HG02970 (cell line): ENCODE measurements around the gene RCN1.
"Not testable (repeated sequence)": the region's sequence is repeated elsewhere in the genome, so short reads cannot be mapped to it uniquely, and the experiment has no call there.

Experiments used
- ATAC-seq: cut with Tn5 transposase; IDR thresholded peaks from one replicate; pipeline ENCODE4 v1.9.1; 2021; ENCODE audit warnings: mild to moderate bottlenecking, moderate library complexity, moderate number of reproducible peaks; ENCODE audit not compliant: unreplicated experiment, low FRiP score

The RCN1 gene

GRCh38 chr11:32073644-32074026 is 17.2 kb upstream of the RCN1 start:
- ATAC-seq, result no peak

DNA sequence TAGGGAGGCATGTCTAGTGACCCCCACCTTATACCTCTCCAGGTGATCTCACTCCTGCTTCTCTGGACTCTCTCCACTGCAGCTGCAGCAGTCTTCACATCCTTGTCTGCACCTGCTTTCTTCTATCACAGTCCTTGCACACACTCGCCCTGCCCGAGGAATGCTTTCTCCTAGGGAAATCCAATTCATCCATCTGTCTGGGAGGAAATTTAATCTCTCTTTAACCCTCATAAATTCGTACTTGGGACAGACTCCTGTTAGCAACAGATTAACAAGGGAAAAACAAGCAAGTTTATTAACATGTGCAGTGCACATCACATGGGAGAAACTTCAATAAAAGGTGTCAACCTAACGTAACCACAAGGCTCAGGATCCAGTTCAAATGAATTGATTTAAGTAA is 11.3 kb upstream of the RCN1 start:
- ATAC-seq, result no peak

GRCh38 chr11:32080361-32080980 is 10.4 kb upstream of the RCN1 start:
- no peak for ATAC-seq

GRCh38 chr11:32081129-32081641 is 9.7 kb upstream of the RCN1 start:
- ATAC-seq, result no peak

DNA sequence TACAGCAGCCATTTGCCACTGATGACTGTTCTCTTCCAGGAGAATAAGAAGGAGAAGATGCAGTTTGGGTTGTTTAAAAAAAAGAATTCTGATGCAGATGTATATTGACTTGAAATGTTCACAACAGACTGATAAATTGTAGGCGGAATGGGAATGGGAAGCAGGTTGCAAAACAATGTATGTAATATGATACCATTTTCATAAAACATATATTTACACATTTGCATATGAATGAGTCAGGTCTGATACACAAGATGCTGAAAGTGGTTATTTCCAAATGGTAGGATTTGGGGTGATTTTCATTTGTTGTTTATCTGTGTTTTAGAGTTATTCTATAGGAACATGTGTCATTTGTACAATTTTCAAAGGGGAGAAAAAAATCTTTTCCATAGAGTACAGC is 9.0 kb upstream of the RCN1 start:
- ATAC-seq, result no peak

DNA sequence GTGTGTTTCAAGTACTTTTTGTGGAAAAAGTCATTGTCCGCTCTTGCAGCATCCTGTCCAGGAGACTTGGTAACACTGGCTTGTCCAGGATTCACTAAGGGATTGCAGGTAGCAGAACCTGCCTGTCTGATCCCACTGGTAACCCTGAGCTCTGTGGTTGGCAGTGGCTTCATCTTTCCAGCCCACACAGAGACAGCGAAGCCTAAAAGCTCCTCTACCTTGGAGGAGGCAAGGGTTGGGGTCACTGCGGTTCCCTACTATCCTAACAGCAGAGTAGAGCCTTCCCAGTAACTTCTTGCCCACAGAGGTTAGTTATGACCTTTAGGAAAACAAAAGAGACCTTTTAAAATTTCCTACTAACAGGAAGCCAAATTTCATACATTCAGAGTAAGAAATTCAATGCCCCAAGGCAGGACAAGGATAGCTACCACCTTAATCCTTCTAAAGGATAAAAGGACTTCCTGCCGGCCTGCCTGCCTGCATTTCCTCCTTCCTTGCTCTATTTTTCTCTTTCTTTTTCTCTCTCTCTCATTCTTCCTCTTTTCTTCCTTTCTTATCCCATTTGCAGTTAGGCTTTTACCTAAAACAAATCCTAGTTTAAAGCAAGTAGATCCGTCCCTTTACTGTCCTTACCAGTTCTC is 8.4 kb upstream of the RCN1 start:
- no peak for ATAC-seq

DNA sequence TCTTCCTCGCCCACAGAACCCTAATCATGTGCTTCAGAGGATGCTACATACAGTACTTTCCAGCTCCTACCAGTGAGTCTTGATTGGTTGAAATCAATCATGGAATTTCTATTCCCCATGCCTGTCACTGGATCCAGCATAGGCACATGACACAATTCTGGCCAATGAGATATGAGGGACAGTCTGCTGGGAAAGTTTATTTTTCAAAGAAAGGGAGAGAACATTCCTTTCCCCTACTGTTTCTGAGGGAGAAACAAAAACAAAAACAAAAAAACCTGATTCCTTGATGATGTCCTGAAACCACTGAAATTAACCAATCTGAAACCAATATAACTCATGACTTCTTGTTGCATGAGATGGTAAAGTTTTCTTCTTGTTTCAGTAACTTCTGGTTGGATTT is 3.3 kb upstream of the RCN1 start:
- ATAC-seq, result peak; percentile 19

- peak; percentile 34 for ATAC-seq
These were observed 2.5 kb upstream of the RCN1 start for GRCh38 chr11:32088117-32088941.

DNA sequence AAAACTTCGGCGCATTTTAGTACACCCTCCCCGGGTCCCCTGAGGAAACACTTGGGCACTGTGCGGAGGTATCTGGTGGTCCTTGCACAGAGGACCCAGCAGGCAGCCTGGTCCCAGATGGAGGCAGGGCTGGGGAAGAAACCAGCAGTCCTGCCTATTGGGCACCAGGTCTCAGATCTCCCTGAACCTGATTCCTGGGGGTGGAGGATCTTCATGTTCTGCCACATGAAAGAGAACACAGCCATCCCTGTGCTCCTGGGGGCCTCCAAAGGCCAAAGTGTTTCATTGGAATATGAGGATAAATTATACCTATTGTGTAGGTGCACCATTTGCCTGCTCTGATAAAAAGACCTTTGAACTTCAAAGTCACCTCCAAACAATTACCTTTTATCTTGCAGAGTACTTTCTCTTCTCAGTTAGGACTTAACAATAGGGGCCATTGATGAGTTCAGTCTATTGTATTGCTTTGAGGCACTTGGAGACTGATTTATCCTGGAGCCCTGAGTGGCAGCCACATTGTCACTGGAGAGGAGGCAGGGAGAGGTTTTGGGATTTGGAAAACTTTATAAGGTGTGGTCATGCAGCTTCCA is 1.8 kb downstream of the RCN1 start:
- ATAC-seq, result no peak

- ATAC-seq, result no peak
These were observed 4.0 kb downstream of the RCN1 start for GRCh38 chr11:32094923-32095322.

GRCh38 chr11:32098142-32098903 is 7.4 kb downstream of the RCN1 start:
- no peak for ATAC-seq

DNA sequence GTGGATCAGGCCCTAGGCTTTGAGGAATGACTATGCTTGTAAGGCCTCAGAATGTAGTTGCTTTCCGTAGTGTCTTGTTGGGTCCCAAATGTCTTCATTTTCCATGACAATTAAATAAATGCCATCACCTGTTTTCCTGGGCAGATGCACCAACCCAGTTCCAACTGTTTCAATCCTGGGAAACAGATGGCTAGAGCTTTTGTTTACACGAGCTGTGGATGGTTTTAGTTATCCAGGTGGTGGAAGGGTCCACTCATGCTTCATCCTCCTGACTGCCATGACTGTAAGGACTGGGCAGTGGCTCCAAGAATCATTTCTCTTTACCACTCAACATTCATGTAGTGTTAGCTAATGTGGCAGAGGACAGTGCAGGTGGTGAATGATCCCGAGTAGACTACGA is 8.6 kb downstream of the RCN1 start:
- no peak for ATAC-seq

DNA sequence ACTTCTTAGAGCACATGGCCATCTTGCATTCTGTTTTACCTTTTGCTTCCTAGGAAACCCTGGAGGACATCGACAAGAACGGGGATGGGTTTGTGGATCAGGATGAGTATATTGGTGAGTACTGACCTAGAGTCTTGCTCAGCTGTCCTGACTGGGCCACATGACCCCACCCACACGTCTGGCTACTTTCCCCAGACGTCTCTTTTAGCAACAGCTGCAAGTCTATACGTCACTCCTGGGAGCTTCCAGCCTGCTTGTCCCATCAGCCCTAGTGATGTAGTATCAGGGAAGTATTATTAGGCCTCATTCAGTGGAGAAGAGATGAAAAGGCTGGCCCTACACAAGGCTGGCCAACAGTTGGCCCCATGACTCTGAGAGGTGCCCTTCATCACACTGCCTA is 9.6 kb downstream of the RCN1 start:
- no peak for ATAC-seq

- ATAC-seq, result no peak
These were observed 10.9 kb downstream of the RCN1 start for GRCh38 chr11:32101791-32102190.

- not testable (repeated sequence) for ATAC-seq
These were observed 12.3 kb downstream of the RCN1 start for GRCh38 chr11:32103121-32103719.

GRCh38 chr11:32103941-32104340 is 13.1 kb downstream of the RCN1 start:
- no peak for ATAC-seq

DNA sequence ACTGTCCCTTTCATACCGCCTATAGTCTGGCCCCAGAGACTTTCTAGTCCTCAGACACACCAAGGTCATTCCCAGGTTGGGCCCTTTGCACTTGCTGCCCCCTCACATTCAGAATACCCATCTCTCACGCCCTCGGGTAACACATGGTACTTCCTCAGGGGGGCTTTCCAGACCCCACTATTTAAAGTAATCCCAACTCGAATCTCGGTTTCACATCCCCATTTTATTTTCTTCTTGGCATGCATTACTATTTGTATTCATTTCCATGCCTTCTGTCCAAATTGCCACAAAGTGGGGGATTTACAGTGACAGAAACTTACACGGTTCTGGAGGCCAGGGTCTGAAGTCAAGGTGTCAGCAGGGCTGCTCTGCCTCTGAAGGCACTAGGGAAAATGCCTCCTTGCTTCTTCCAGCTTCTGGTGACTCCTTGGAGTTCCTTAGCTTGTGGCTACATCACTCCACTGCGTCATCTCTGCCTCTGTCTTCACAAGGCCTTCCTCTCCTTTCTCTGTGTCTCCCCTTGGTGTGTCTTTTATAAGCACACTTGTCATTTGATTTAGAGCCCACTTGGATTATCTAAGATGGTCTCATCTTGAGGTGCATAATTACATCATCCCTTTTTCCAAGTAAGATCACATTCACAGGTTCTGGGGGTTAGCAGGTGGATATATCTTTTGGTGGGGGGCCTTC is 15.1 kb downstream of the RCN1 start:
- ATAC-seq, result peak; percentile 60

DNA sequence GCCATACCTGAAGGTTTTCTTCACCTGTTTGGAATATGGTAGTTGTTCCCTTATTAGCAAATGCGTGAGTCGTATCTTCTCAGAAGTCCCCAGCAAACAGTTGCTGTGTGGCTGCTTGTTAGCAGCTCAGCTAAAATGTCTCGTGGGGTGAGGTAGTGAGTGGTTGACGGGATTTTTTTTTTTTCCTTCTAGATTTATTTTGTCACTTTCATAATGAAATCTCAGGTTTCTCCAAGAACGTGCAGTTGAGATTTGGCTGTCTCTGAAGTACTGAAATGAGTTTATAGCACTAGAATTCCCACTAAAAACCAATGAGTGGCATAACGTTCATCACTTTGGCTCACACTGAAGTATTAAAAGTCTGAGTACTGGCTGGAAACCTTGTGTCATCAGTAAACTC is 16.8 kb downstream of the RCN1 start:
- no peak for ATAC-seq

GRCh38 chr11:32108576-32108975 is 17.7 kb downstream of the RCN1 start:
- ATAC-seq, result no peak
